ENCODE data around the gene SRPK2.

GRCh38 chr7:105391429-105391828, 2.7 kb upstream of the SRPK2 start:
- TF ChIP-seq POLR2A (IDR thresholded peaks at IDR 0.05): no peak
- TF ChIP-seq, protein P1, sequence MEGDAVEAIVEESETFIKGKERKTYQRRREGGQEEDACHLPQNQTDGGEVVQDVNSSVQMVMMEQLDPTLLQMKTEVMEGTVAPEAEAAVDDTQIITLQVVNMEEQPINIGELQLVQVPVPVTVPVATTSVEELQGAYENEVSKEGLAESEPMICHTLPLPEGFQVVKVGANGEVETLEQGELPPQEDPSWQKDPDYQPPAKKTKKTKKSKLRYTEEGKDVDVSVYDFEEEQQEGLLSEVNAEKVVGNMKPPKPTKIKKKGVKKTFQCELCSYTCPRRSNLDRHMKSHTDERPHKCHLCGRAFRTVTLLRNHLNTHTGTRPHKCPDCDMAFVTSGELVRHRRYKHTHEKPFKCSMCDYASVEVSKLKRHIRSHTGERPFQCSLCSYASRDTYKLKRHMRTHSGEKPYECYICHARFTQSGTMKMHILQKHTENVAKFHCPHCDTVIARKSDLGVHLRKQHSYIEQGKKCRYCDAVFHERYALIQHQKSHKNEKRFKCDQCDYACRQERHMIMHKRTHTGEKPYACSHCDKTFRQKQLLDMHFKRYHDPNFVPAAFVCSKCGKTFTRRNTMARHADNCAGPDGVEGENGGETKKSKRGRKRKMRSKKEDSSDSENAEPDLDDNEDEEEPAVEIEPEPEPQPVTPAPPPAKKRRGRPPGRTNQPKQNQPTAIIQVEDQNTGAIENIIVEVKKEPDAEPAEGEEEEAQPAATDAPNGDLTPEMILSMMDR (IDR thresholded peaks at IDR 0.05): no peak
